Activated CD8-positive, alpha-beta memory T cell treated with anti-CD3 and anti-CD28 coated beads, Interleukin-2, amount 50 U/mL, for 24 hours (primary cell): ENCODE measurements around the gene TTR.

Experiments
- DNase-seq: peaks from one replicate; pipeline ENCODE4 v3.0.0-alpha.2; 2020; ENCODE audit errors: extremely low read depth

The TTR gene

DNA sequence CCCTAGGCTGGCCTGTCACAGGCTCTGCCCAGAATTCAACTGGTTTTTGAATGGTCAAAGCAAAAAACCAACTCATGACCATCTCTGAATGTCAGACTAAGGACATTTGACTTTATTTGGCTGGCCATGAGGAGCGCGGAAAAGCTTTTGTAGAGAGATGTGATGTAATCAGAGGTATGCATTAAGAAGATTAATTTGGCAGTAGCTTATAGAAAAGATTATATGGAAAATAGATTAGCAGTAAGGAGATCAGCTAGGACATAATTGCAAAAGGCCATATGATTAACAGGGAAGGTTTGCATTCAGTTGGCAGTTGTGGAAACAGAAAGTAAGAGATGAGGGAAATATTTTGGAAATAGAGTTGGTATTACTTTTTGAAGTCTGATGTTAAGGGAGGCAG lies 12.3 kb upstream of the TTR start:
- no peak for DNase-seq

DNA sequence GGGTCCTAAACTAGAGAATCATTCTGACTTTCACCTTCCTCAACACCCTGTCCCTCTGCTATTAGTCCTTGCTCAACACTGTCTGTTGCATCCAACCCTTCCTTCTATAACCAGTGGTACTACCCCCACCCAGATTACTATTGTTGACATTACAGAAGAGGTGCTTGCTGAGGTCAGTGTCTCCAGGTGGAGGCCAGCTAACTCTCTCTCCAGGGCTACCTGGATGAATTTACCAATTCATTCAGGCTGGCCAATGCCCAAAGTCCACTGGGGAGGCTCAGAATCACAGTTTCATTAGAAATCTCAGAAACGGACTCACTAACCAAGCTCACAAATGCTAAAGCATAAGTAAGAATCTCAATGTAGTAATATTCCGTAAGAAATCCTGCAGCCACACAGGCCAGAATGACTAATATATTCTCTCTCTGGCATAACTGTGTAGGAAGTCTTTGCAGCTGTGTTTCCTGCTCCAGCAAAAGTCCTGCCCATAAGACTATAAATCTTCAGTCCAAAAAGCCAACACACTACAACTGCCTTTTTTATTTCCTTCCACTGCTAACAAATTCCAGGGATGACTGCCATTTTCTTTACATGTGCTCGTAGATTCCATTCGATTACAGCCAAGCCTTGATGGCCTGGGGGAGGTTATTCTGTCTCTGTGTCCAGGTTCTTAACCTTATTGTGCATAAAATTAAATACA lies 10.0 kb upstream of the TTR start:
- no peak for DNase-seq

DNA sequence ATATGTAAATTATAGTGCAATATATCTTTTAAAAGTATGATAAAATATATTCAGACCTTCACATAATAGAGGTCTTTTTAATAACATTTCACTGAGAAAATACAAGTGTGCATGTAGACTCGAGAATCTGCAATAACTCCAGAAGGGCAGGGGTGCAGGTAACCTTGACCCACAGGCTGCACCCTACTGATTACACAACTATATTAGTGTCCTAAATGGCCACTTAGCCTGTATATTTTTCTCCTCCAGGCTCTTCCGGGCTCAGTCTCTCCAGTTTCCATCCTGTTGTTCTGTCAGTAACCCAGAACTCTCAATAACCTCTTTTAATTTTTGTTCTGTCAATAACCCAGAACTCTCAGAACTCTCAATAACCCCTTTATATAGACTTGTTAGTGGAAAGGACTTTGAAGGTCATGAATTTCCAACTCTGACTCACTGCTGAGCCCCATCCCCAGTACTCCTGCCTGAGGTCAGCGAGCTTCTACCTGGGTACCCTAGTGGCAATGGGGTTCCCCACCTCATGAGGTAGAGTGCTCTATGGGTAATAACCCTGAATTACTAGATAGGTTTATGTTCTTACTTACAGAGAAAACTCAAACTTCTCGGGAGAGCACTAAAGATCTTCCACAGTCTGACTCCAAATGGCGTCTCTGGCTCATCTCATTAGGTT lies 8.4 kb upstream of the TTR start:
- DNase-seq = no peak

DNA sequence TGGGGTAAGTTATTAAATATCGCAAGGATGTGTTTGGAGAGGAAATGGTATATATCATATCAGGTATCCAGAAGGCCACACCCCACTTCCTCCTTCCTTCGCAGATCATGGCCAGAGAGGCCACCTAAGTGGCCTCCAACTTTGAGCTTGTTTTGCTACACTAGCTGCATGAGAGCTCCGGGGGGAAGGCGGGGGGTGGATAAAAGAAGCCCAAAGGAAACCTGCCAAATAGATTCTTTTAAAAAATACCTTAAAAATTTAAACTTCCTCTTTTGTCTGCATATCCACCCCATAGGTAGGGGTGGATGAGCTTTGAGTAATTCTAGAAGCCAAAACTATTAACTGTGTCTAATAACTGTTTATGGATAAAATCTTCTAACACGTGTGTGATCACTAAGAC lies 5.7 kb upstream of the TTR start:
- DNase-seq = no peak

DNA sequence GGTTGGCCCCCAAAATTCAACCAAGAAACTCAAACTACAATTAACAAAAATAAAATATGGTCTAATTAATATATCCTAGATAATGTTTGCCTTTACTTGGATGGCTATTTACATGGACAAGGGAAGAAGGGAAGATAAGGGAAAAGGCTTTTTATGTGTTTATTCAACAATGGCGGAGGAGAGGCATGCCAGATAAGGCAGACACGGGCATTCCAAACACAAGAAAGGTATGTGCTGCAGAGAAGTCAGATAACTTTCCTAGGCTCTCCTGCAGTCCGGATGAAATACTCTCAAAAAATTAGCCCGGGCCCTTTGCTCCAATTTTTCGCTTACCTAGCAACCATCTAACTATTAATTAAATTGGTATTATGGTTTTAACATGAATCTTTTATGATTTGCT lies 5.1 kb upstream of the TTR start:
- DNase-seq = no peak

DNA sequence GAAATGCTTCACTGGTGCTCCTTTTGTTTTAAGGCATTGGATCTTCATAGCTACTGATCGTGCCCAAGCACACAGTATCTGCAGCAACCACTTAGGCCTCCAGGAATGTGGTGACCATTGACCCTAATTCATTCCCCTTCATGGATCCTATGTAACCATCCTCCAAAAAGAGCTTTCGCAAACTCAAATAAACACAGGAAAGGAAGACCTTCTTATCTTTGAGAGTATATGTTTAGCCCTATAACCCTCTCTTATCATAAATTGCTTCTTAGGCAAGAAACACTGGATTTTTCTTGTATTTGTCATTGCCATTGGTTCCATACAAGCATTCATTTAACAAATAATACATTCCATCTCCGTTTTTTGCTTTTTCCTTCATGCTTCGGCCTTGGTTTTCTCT lies 4.1 kb upstream of the TTR start:
- no peak for DNase-seq

DNA sequence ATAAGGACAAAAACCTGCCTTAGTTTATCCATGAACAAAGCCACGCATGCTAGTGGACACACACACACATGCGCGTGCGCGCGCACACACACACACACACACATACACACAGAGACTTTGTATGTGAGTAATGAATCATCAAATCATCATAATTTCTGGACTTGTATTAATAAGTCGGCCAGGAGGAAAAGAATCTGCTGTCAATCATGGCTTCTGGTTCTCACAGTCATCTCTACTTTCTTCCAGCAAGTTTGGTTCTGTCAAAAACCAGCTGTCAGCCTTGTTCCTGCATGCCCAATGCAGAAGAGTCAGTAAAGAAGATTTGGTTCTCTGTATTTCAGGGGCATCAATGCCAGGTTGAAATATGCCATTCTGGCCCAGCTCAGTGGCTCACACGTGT lies 1.1 kb upstream of the TTR start:
- DNase-seq = no peak

DNA sequence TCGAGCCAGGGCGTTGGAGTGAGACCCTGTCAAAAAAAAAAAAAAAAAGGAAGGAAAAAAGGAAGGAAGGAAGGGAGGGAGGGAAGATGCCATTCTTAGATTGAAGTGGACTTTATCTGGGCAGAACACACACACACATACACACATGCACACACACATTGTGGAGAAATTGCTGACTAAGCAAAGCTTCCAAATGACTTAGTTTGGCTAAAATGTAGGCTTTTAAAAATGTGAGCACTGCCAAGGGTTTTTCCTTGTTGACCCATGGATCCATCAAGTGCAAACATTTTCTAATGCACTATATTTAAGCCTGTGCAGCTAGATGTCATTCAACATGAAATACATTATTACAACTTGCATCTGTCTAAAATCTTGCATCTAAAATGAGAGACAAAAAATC lies 564 bp upstream of the TTR start:
- no peak for DNase-seq

DNA sequence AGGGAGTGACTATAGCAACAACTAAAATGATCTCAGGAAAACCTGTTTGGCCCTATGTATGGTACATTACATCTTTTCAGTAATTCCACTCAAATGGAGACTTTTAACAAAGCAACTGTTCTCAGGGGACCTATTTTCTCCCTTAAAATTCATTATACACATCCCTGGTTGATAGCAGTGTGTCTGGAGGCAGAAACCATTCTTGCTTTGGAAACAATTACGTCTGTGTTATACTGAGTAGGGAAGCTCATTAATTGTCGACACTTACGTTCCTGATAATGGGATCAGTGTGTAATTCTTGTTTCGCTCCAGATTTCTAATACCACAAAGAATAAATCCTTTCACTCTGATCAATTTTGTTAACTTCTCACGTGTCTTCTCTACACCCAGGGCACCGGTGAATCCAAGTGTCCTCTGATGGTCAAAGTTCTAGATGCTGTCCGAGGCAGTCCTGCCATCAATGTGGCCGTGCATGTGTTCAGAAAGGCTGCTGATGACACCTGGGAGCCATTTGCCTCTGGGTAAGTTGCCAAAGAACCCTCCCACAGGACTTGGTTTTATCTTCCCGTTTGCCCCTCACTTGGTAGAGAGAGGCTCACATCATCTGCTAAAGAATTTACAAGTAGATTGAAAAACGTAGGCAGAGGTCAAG lies 955 bp downstream of the TTR start:
- DNase-seq = no peak

DNA sequence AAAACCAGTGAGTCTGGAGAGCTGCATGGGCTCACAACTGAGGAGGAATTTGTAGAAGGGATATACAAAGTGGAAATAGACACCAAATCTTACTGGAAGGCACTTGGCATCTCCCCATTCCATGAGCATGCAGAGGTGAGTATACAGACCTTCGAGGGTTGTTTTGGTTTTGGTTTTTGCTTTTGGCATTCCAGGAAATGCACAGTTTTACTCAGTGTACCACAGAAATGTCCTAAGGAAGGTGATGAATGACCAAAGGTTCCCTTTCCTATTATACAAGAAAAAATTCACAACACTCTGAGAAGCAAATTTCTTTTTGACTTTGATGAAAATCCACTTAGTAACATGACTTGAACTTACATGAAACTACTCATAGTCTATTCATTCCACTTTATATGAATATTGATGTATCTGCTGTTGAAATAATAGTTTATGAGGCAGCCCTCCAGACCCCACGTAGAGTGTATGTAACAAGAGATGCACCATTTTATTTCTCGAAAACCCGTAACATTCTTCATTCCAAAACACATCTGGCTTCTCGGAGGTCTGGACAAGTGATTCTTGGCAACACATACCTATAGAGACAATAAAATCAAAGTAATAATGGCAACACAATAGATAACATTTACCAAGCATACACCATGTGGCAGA lies 3.6 kb downstream of the TTR start:
- DNase-seq = no peak

DNA sequence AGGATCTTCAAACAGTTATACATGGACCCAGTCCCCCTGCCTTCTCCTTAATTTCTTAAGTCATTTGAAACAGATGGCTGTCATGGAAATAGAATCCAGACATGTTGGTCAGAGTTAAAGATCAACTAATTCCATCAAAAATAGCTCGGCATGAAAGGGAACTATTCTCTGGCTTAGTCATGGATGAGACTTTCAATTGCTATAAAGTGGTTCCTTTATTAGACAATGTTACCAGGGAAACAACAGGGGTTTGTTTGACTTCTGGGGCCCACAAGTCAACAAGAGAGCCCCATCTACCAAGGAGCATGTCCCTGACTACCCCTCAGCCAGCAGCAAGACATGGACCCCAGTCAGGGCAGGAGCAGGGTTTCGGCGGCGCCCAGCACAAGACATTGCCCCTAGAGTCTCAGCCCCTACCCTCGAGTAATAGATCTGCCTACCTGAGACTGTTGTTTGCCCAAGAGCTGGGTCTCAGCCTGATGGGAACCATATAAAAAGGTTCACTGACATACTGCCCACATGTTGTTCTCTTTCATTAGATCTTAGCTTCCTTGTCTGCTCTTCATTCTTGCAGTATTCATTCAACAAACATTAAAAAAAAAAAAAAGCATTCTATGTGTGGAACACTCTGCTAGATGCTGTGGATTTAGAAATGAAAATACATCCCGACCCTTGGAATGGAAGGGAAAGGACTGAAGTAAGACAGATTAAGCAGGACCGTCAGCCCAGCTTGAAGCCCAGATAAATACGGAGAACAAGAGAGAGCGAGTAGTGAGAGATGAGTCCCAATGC lies 4.6 kb downstream of the TTR start:
- DNase-seq = no peak

DNA sequence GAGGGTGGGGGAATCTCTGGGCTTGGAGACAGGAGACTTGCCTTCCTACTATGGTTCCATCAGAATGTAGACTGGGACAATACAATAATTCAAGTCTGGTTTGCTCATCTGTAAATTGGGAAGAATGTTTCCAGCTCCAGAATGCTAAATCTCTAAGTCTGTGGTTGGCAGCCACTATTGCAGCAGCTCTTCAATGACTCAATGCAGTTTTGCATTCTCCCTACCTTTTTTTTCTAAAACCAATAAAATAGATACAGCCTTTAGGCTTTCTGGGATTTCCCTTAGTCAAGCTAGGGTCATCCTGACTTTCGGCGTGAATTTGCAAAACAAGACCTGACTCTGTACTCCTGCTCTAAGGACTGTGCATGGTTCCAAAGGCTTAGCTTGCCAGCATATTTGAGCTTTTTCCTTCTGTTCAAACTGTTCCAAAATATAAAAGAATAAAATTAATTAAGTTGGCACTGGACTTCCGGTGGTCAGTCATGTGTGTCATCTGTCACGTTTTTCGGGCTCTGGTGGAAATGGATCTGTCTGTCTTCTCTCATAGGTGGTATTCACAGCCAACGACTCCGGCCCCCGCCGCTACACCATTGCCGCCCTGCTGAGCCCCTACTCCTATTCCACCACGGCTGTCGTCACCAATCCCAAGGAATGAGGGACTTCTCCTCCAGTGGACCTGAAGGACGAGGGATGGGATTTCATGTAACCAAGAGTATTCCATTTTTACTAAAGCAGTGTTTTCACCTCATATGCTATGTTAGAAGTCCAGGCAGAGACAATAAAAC lies 6.5 kb downstream of the TTR start:
- DNase-seq = no peak

DNA sequence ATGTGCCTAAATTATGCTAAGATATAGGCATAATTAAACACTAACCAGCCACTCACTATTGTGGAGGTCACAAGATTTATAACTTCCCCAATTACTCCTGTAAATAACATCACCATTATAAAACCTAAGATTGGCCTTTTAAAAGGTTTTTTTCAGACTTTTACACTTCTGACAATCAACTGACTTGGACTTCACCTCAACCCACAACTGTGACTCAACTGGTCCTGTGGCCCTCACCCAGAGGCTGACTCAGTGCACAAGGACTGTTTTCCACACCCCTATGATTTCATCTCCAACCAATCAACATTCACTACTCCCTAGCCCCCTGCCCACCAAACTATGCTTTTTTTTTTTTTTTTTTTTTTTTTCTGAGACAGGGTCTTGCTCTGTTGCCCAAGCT lies 11.6 kb downstream of the TTR start:
- no peak for DNase-seq

DNA sequence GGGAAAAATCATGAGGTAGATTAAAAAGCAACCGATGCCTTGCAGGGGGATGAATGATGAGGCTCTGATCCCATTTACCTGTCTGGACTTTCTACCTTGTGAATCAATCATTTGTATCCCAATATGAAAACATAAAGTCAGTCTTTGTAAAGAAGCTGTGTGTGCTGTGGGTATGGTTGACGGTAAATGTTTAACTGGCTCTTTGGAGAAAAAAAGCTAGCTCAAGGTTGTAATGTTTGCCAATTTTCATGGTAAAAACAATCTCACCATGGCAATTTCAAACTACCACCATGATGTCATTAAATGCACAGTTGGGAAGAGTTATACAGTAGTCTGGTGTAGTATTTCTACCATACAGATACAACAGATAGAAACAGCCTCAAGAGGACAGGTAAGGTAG lies 14.6 kb downstream of the TTR start:
- DNase-seq = no peak

DNA sequence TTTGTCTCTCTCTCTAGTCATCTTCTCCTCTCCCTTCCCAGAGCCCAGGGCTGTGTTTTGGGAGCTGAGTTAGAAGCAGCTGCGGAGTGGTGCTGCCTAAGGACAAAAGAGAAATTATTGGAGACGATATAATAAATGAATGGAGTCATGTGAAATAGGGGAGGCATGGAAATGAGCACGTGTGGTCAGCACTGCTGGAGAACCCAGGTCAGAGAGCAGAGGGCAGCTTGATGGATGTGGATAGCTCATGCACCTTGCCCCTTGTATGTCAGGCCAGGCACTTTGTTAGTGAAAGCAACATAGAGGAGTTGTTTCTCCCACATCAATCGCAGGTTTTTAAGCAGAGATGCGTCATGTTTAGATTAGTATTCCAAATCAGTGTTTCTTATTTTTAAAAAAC lies 15.7 kb downstream of the TTR start:
- DNase-seq = no peak

DNA sequence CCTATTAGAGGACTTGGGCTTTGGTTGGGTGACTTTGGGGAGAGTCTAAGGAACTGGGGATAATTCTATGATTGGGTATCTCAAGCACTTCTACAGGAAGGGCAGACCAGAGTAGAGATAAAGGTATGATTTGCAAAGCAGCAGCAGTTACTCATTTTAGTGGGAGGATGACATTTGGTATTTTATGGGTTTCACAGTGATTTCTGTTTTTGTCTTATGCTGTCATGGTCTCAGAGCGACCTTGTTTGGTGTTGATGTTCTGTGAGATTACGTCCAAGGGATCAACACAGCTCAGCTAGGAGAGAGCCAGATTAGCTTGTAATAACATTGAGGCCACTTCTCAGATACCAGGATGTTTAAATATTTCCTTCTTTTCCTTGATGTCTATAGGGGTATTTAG lies 18.2 kb downstream of the TTR start:
- DNase-seq = no peak

DNA sequence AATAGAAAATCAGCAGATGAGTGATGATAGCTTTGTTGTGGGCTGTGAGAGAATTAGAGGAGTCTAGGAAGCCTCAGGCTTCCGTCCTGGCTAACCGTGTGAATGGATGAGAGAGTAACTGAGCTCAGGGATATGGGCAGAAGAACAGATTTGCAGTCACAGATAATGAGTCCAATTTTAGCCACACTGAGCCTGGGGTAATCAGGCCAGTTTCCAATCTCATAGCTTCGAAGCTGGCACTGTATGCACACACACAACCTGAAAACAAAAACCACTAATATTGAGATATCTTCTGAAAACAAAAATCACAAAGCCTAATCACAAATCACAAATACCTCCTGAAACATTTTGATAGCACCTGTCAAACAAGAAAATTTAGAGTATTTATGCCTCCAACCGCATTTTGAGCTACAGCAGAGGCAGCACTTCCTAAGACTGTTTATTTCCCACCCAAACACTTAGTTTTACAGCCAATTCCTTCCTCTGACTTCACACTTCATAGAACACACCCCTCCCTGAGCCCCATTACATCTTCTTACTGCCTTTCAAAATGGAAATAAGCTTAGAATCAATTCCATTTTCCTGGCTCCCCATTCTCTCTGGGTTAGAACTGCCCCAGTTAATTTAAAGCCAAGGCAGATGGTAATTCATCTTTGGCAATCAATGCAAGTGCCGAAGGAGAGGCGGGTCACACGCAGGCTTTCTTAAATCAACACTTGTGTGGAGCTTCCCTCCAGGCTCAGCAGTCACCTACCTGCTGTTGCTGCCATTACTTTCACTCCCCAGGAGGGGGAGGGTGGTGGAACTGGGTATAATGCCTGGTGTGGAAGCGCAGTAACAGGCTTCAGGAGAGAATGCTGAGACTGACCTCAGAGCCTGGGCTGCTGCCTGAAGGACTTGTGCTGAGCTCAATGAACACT lies 18.9 kb downstream of the TTR start:
- DNase-seq = no peak

DNA sequence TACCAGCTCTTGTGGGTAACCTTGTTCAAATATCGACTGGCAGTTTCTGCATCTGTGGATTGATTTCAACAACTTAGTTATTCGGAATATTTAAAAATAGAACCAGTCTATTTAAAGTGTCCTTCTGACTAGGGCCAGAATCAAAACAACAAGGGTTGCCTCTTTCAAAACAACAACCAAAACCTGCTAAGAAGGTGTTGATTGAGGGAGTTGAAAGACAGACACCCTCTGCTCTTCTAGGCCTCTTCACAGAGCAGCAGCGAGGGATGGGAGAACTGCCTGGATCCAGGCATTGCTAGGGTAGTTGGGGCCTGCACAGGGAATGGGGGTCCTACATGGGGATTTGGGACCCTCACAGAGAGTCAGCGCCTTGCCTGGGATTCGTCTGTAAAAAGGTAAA lies 19.8 kb downstream of the TTR start:
- no peak for DNase-seq

DNA sequence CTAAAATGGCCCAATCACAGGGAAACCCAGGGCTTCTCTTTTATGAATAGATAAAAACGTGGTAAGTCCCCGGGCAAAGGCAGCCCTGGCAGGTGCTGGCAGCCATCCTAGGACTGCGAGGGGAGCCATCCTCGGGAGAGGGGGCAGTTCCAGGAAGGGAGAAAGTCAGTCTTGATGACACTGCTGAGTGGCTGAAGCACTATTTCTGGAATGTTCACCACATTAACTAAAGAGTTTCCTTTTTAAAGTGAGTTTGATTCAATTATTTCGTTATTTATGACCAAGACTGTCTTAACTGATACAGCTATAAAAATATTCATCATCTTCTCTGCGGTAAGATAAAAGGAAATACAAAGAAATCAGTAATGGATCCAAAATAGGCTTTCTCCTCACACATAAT lies 20.4 kb downstream of the TTR start:
- no peak for DNase-seq

DNA sequence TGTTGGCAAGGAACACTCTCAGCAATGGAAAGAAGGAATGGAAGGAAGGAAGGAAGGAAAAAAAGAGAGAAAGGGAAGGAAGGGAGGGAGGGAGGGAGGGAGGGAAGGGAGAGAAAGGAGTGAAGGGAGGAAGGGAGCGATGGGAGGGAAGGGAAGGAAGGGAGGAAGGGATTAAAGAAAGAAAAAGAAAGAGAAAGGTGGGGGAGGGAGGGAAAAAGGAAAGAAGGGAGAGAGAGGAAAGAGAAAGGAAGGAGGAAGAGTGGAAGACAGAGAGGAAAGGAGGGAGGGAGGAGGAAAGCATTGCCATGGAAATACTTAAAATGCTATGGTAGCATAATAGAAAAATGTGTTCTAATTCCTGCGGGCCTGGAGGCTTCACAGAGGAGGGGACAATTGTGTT lies 22.4 kb downstream of the TTR start:
- DNase-seq = no peak
